CD4-positive, alpha-beta T cell treated with Interleukin-17A for 4 hours (primary cell): ENCODE results near the gene ZBTB6.
"Not testable (repeated sequence)": the region's sequence is repeated elsewhere in the genome, so short reads cannot be mapped to it uniquely, and the experiment has no call there.

Experiments used
- DNase-seq: peaks from one replicate; pipeline ENCODE4 v3.0.0-alpha.2; 2020; ENCODE audit warnings: mixed read lengths

Gene ZBTB6

DNA sequence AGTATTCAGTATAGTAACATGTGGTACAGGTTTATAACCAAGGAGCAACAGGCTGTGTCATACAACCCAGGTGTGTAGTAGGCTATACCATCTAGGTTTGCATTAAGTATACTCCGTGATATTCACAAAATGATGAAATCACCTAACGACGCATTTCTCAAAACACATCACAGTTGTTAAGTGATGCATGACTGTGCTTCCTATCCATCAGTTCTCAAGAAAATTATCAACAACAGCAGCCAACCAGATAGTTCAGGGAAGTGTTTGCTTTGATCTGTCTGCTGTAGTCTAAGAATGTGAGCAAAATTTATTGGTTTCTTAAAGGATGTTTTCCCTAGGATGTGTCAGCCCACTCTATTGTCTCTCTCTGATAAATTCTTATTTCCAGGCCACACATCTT lies 10.8 kb upstream of the ZBTB6 start:
- no peak for DNase-seq

DNA sequence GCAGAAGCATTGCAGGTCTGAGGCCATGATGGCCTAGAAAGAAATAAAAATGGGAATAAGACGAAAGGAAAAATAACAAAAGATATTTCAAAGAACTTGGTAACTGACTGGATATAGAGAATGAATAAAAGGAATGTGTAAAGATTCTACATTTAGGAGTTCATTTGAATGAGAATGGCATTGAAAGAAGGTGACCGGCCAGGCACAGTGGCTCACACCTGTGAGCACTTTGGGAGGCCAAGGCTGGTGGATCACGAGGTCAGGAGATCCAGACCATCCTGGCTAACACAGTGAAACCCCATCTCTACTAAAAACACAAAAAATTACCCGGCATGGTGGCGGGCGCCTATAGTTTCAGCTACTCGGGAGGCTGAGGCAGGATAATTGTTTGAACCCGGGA lies 9.6 kb upstream of the ZBTB6 start:
- no peak for DNase-seq

DNA sequence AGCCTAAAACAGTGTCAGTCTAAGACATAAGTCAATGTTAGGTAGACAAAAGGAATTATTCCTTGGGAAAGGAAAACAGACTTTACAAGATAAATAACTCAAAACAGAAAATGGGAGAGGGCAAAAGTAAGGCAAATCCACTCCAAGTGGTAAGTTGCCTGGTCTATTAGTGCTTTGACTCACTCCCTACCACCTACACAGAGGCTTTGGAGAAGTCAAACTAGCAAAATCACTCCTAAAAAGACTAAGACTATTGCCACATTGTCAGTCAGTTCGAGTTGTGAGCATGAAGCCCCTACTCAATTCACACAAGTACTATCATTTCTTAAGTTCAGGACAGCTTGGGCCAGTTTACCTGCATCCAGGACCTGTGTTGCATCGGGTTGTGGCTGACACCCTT lies 5.2 kb upstream of the ZBTB6 start:
- no peak for DNase-seq

DNA sequence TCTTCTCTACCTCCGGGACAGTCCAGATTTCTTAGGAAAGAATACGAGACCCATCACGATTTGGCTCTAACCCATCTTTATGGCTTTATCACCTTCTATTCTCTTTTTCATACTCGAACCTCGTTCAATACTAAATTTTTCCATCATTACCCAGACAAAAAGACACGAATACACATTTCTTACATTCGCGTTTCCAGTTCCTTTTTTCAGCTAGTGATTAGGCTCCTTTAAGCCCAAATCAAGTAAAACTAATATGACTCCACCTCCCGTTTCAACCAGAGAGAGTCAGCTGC lies 506 bp downstream of the ZBTB6 start:
- no peak for DNase-seq

DNA sequence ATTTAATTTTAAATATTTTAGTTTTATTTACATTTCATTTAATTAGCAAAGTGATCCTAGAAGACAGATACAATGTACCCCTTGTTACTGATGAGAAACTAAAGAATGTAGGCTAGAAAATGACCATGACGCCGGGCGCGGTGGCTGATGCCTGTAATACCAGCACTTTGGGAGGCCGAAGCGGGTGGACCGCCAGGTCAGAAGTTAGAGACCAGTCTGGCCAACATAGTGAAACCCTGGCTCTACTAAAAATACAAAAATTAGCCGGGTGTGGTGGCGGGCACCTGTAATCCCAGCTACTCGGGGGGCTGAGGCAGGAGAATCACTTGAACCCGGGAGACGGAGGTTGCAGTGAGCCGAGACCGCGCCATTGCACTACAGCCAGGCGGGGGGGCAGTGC lies 7.0 kb downstream of the ZBTB6 start:
- DNase-seq, result not testable (repeated sequence)

DNA sequence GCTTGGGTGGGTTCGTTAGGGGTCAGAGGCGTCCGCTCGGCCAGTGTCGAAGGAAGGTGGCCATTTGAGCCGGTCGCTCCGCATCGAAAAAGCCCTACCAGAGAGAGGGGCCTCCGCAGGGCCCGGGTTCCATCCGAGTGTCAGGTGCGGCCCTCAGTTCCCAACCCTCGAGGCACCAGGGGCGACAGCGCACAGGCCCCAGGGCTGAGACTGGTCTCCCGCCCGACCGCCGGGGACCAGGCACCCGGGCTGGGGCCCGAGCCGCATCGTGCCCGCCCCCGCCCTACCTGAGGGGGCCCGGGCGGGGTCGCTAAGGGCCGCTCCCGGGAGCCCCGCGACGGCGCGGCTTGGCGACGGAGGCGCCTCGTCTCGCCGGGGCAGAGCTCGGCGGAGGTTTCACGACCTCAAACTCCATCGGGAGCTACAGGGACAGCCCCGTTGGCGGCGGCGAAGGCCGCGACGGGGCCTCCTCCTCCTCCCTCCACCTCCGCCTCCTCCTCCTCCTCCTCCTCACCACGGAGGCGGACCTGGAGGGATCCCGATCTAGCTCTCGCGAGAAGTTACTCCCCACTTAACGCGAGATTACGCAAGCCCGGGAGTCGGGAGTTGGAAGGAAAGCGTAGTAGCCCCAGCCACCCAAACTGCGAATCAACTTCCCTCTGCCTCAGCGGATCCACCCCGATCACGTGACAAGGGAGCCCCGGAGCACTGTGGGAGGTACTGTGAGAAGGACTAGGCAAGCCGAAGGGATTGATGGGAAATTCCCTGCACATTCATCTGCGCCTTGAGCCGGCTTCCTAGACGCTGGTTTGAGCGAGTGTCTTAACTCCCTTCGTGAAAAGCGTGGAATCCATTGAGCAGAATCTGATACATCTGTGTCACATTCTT lies 8.1 kb downstream of the ZBTB6 start, which contains the start of gene RC3H2:
TSS of gene RC3H2 (minus strand) at position 537 of the 888 bp plus-strand sequence. CDS start 7,850 bp downstream, outside the sequence.
- DNase-seq, result peak; percentile 95

DNA sequence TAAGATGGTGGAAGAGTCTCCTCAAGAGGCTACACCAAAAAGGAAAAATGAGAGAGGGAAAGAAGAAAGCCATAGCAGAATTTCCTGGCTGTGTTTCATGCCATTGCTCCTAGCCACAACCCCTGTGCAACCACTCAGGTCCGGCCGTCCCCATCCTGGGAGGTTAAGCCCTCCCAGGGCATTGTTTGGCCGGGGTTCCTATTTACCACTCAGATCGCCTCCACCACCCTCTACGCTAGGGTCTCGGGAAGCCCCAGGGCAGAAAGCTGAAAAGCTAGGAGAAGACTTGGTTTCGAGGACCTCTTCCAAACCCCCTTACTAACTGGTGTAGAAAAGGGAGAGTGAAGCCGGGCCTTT lies 8.7 kb downstream of the ZBTB6 start:
- DNase-seq, result peak; percentile 27

DNA sequence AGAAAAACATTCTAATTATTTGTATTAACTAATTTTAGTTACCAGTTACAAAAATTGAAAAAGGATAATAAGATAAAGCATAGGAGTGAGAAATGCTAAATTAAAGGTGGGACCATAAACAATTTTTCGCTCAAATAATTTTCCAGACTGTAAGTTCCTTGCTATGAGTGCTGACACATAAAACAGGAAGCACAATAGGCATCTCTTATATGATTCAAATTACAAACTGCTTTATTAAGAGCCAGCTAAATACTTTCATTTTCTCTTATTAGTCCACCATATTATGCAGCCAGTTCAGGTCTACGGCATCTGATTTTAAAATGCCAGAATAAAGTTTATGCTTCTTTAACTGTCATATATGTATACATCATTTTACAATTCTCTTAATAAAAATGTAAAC lies 12.3 kb downstream of the ZBTB6 start:
- no peak for DNase-seq

DNA sequence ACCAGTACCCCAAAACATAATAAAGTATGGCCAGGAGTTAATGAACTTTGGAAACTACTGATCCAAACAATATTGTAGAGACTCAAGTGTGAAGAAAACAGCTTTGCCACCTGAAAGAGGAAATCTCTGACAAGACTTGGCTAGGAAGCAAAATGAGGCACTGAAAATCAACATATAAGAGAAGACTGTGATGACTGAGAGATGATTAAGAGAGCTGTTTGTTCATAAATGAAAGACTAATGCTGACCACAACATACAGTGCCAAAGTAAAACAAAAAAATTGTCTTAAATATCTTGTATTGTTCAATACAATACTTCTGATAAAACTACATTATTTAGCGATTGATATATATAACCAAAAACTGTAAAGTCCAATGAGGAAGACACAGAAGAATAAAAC lies 15.2 kb downstream of the ZBTB6 start:
- no peak for DNase-seq

DNA sequence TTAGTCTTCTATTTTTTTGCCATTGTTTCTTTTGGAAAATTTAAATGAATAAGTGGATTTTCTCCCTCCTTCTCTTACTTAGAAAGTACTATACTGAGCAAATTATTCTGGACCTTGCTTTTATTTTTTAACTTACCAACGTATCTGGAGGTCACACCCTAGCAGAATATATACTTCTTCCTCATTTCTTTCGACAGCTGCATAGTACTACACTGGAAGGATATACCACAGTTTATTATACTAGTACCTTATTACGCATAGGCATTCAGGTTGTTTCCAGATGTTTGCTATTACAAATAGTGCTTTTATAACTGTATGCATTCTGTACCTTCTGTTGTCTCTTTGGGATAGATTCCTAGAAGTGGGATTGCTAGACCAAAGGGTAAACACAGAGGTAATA lies 24.6 kb downstream of the ZBTB6 start:
- DNase-seq, result no peak

DNA sequence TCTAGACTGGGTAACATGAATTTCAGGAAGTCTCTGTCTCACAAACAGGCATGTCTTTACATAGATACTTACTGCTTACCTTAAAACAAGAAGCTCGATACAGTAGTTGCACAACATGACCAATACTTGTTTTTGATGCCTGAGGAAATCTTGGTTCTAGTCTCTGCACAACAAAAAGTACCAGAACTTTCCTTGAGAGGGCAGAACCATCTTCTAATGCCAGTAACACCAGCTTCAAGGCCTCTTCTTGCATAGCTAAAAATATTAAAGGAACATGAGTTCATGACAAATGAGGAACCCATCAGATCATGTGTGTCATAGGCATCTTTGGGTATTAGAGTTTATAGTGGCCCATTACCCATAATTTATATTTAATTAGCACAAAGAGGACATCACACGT lies 30.0 kb downstream of the ZBTB6 start:
- no peak for DNase-seq

DNA sequence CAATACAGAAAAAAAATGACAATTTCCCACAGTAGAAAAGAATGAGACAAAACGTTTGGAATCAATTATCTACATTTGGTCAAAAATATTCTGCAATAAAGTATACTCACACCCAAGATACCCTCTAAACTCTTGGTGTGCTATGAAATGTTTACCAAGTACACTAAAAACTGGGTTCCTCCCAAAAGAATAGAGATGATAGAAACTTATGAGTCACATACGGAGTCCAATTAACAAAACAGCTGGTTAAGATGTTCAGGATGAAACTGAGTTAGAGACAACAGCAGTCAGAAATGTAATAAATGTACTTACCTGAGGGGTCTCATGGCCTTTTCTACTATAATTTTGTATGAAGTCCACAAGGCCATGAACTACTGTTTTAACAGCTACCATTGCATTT lies 33.7 kb downstream of the ZBTB6 start:
- DNase-seq, result no peak

DNA sequence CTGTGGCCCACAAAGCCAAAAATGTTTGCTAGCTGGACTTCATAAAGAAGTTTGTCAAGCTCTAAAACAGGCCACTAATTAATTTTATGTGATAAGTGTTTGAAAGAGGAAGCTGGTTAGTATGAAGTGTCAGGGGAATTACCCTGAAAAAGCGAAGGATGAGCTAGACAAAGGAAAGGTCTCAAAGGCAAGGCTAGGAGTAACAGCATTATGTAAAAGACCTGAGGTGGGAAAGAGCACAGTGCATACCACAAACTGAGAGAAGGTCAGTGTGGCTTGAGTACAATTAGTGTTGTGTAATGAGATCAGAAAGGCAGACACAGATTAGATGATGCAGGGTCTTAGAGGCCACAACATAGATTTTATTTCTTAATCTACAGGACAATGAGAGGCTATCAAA lies 37.6 kb downstream of the ZBTB6 start:
- DNase-seq, result no peak

DNA sequence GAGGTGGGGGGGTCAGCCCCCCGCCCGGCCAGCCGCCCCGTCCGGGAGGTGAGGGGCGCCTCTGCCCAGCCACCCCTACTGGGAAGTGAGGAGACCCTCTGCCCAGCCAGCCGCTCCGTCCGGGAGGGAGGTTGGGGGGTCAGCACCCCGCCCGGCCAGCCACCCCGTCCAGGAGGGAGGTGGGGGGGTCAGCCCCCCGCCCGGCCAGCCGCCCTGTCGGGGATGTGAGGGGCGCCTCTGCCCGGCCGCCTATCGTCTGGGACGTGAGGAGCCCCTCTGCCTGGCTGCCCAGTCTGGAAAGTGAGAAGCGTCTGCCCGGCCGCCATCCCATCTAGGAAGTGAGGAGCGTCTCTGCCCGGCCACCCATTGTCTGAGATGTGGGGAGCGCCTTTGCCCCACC lies 45.8 kb downstream of the ZBTB6 start:
- DNase-seq, result not testable (repeated sequence)

DNA sequence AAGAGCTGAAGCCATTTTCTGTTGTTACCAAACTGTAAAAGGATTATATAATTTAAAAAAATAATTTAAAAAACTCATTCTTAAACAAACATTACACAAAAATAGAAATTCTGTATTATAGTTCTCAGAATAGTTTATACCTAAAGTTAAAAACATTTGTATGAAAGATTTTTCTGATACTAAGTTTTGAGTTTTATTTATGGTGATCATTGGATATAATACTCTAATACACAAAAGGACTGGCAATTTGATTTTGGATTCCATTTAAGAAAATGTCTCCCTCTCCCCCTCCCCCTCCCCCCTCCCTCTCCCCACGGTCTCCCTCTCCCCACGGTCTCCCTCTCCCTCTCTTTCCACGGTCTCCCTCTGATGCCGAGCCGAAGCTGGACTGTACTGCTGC lies 47.0 kb downstream of the ZBTB6 start:
- DNase-seq, result no peak

DNA sequence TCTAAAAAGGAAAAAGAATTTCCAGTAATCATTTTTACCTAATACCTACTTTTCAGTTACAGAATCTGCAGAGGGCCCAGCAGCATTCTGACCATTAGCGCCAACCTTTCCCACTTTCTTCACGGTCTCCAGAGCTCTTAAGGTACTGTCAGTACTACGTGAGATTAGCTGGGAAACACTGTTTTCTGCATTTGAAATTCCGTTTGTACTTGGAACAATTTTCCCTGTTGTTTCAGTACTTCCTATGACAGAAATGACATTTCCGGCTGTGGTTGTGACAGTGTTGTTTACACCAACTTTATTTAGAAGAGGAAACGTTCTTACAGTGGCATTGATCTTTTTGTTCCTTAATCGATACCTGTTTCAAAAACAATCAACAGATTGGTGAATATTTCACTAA lies 47.8 kb downstream of the ZBTB6 start:
- no peak for DNase-seq

DNA sequence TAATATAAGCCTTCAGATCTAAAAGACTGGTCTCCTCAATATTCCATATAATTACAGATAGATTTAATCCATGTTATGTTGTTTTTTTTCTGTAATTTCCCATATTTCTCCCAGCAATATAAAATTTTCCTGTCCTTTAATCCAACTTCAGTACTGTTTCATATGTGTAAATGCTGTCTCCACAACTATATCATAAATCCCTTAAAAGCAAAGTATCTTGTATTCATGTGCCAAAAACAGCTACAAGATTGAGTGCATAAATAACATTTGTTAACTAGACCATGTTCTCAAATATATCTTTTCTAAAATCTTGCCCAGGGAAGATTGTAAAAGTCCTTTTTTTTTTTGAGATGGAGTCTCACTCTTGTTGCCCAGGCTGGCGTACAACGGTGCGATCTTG lies 49.7 kb downstream of the ZBTB6 start:
- DNase-seq, result no peak

DNA sequence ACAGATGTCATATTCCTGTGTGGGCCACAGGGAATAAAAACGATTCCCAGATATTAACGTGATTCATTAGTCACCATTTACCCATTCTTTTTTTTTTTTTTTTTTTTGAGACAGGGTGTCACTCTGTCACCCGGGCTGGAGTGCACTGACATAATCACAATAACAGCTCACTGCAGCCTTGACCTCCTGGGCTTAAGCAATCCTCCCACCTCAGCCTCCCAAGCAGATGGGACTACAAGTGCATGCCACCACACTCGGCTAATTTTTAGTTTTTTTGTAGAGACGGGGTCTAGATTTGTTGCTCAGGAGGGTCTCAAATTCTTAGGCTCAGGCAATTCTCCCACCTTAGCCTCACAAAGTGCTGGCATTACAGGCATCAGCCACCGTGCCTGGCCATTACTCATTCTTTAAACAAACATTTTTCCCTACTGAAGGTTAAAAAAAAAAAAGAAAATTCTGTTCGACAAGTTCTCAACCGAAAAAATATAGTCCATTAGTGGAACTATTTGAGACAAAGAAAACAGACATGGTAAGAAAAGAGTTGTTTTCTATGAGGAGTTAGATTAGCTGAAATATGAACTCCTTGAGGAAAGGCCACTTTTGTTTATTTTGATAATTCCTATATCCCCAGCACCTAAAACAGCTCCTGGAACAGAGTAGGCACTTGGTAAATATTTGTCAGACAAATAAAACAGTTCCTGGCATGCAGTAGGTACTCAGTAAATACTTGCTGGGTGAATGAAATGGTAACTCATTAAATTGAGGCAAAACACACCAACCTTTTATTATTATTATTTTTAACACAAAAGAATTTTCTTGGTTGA lies 52.6 kb downstream of the ZBTB6 start:
- DNase-seq, result no peak
